ENCODE data around the gene ITPRIP.

ITPRIP gene

GRCh38 chr10:104327745-104328645, 10.3 kb downstream of the ITPRIP start:
- FAIRE-seq, result no peak
- DNase-seq (ENCODE audit: insufficient read length, low spot score), result no peak

- DNase-seq (ENCODE audit: insufficient read length, low spot score), result no peak
- FAIRE-seq, result no peak
These were observed 11.2 kb downstream of the ITPRIP start for GRCh38 chr10:104326991-104327610.

DNA sequence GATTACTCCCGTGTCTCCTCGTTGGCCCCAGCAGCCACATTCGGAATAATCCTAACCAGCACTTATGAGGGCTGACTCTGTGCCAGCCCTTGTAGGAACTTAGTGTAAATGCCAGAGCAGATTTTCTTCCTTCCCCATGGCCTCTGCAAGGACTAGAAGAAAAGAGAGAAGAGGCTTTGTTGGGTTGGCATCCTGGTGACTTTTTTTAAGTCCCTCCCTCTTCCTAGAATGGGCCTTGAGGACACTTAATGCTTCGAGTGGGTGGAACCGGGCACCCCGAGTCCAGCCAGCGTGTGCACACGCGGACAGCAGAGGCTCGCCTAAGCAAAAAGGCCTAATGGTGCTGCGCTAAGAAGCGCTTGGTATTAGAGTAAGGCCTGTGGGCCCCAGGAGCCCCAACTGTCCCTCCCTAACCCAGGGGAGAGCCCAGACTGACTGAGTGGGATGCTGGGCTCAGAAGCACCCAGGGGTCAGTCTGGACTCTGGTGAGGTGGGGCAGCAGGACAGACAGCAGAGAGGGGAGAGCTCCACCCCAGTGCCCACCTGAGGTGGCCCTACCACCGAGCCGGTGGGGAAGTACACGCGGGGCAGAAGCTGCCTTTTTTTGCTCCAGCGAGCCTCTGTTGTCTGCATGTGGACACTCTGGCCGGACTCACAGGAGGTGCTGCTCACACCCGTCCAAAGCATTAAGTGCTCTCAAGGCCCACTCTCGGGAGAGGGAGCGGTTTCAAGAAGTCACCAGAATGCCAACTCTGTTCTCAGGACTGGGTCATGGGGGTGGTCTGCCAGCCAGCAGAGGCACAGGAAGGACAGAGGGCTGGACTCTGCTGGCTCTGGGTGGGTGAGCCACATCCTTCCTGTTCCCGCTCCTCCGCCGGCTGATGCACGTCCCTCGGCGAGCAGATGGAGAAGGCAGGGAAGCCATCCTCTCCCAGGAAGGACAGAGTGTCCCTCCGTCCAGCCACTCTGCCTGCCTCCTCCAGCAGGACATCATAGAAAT, 12.5 kb downstream of the ITPRIP start:
- DNase-seq (ENCODE audit: insufficient read length, low spot score) (no peak), FAIRE-seq (no peak)

DNA sequence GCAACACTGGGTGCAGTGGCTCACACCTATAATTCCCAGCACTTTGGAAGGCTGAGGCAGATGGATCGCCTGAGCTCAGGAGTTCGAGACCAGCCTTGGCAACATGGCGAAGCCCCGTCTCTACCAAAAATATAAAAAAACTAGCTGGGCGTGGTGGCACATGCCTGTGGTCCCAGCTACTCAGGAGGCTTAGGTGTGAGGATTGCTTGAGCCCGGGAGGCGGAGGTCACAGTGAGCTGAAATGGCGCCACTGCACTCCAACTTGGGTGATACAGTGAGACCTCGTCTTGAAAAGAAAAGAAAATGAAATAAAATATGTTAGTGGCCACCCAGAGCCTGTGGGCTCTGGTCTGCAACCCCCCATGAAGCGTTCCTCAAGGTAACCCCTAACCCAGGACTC, 13.3 kb downstream of the ITPRIP start:
- FAIRE-seq (no peak), DNase-seq (ENCODE audit: insufficient read length, low spot score) (no peak)

DNA sequence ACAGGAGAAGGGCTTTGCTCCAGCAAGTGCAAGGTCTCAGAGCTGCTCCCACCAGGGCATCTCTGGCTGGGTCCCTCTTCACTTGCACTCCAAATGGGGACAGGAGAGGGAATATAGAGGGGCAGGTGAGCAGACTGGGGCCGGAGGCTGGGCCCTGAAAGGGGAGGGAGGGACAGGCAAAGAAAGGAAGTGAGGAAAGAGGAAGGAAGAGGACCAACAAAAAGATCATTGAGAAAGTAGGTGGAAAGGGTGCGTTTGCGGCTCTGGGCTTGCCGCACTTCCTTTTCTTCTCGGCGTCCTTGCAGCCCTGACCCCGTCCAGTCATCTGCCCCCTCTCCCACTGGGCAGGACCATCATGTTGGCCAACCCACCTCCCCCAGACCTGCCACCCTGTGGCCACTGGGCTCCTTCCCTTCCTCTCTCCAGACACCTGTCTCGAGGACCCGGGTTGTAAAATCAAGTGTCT, 14.0 kb downstream of the ITPRIP start:
- DNase-seq (ENCODE audit: insufficient read length, low spot score) (no peak), FAIRE-seq (peak; percentile 72)

GRCh38 chr10:104323760-104324201, 14.5 kb downstream of the ITPRIP start:
- FAIRE-seq (no peak), DNase-seq (ENCODE audit: insufficient read length, low spot score) (no peak)

- no peak for FAIRE-seq
- no peak for DNase-seq (ENCODE audit: insufficient read length, low spot score)
These were observed 15.2 kb downstream of the ITPRIP start for GRCh38 chr10:104323085-104323484.

- FAIRE-seq, result peak; percentile 60
- no peak for DNase-seq (ENCODE audit: insufficient read length, low spot score)
These were observed 15.9 kb downstream of the ITPRIP start for GRCh38 chr10:104322416-104322782.

DNA sequence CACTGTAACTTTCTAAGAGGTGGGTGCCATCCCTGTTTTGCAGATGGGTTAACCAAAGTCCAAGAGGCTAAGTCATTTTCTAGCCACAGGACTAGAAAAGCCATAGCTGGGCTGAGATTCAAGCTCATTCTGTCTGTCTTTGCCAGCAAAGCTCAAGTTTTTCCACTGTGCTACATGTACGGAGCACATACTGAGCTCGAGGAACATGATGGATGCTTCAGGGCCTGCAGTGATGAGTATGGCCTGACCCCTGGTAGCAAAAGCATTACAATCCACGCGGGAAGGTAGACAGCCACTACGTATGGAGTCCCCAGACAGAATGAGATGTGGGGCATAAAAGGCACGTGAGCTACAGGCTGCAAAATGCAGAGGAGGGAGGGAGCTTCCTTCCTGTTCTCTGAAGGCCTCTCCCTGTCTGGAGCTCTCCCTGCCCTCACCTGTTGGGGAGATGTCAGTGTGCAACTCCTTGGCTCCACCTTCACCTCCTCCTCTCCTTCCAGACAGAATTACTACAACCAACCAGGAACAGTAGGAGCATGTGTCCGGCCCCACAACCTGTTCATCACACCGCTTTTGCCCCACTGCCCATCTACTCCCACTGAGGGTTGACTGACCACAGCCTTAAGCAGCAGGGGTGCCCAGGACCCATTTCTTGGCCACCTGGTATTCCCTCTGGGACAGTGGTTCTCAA, 16.4 kb downstream of the ITPRIP start:
- DNase-seq (ENCODE audit: insufficient read length, low spot score) (no peak), FAIRE-seq (peak; percentile 72)

DNA sequence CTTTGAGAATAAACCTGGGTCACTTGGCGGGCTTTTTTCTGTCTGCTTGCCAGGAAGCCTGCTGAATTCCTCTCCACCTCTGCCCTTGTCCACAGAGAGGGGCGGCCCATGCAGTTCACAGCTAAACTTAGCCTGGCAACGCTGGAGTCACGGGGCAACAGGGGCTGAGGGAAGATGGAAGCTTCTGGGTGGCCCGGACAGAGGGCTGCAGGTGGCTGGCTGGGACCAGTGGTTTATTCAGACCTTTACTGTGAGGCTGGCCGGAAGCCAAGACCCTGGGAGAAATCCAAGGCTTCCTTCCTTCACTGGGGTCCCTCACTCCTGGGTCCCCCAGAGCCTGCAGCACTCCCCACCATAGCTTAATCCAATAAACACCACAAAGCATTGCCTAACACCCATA, 17.0 kb downstream of the ITPRIP start:
- no peak for DNase-seq (ENCODE audit: insufficient read length, low spot score)
- FAIRE-seq, result no peak

DNA sequence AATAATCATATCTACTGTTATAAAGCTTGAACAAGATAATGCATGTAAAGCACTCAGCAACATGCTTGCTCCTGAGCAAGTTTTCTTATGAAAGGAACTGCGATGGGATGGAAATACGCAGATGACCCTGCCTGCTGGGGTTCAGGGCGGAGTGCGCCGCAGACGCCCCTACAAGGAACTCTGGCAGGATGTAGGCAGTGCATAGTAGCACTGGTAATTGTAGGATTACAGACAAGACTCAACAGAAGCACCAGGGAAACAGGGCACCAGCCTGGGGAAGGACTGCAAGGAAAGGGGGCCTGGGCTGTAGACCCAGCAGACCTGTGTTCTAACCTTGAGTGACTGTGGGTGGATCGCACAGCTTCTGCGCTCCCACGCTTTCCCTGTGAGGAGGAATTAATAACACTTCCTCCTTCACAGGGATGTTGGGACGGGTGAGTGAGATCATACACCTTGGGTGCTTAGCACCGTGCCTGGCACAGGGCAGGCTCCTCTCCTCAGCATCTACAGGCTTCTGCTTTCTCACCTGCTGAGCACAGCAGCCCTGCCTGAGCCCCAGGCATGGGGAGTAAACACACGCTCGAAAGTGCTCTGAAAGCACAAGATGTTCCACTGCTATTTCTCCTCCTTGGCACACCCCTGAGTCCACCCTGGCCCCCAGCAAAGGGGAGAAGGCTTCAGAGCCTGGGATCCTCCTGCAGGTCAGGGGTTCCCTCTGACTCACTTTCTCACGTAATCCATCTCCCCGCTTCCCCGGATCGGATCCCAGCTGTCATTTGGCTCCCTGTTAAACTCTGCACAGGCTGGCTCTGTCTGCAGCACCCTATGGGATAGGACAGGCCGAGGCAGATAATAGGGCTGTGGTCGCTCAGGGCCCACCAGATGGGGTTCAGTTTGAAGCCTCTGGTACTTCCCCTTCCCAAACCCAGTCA, 19.2 kb downstream of the ITPRIP start:
- FAIRE-seq, result no peak
- DNase-seq (ENCODE audit: insufficient read length, low spot score), result no peak

- FAIRE-seq (no peak), DNase-seq (ENCODE audit: insufficient read length, low spot score) (no peak)
These were observed 19.9 kb downstream of the ITPRIP start for GRCh38 chr10:104318326-104318725.

DNA sequence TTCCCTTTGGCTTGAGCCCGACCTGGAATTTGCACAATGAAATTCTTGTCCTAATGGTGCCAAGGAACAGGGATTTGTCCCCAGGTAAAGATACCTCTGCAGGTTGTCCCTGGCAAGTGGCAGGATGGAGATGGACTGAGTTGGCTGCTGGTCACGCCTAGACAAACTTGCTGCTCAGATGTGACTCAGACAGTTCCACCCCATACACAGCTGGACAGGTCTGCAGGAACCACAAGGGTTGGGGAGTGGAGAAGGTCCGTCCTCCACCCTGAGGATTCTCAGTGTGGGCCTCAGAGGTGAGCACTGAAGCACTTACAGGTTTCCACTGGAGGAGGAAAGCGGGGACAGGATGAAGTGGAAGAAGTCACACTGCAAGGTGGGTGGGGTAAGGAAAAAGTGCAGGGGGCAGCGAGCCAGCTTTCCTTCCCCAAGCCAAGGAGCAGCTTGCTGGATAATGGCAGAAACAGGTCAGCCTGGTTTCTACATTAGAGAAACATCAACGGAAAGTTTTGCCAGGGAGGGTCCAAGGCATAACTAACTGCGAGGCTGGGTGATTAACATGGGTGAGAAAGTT, 20.5 kb downstream of the ITPRIP start:
- no peak for FAIRE-seq

GRCh38 chr10:104317269-104317710, 21.0 kb downstream of the ITPRIP start:
- FAIRE-seq, result peak; percentile 31
- no peak for DNase-seq (ENCODE audit: insufficient read length, low spot score)

More for the DNA sequence above, 20.5 kb downstream of the ITPRIP start:
- DNase-seq (ENCODE audit: insufficient read length, low spot score), result no peak

GRCh38 chr10:104316321-104317099, 21.8 kb downstream of the ITPRIP start:
- DNase-seq (ENCODE audit: insufficient read length, low spot score) (no peak), FAIRE-seq (no peak)

GRCh38 chr10:104315486-104315921, 22.8 kb downstream of the ITPRIP start:
- DNase-seq (ENCODE audit: insufficient read length, low spot score) (no peak), FAIRE-seq (no peak)

DNA sequence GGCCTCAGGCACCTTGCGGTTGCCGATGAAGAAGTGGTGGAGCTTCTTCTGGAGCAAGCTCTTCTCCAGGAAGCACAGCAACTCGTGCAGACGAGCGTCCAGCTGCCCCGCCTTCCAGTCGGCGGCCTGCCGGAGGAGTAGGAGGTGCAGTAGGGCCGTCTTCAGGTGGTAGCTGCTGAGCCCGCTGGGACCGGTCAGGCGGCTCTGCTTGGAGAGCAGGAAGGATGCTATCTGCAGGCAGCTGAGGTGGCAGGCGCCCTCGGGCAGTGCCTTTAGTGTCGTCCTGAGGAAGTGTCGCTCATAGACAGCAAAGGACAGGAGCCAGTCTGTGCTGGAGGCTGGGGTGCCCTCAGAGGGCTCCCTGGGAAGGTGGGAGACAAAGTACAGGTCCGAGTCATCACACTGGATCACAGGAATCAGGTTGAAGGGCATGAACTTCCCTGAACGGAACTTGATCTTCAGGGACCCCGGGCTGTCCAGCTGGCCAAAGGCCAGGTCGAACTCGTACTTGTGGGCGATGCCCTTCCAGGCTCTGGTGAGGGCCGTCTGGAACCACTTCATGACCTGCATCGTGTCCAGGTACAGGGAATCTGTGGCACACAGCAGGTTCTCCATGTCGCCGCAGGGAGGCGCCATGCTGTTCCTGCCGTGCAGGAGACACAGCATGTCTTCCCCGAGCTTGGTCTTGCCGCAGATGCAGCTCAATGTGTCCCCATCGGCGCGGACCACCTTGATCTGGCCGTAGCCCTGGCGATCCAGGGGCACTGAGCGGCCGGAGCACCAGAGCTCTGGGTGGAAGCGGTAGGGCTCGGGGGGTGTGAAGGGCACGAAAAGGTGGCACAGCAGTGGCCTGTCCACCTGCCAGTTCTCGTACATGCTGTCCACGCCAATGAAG, 23.4 kb downstream of the ITPRIP start:
- no peak for DNase-seq (ENCODE audit: insufficient read length, low spot score)
- FAIRE-seq, result no peak
